GM21423 (cell line): ENCODE results near the gene EIF2AK3.

ENCODE experiments used
- ATAC-seq: cut with Tn5 transposase; IDR thresholded peaks from one replicate; pipeline ENCODE4 v1.9.1; 2021; ENCODE audit warnings: mild to moderate bottlenecking, moderate library complexity; ENCODE audit not compliant: unreplicated experiment

EIF2AK3 gene

DNA sequence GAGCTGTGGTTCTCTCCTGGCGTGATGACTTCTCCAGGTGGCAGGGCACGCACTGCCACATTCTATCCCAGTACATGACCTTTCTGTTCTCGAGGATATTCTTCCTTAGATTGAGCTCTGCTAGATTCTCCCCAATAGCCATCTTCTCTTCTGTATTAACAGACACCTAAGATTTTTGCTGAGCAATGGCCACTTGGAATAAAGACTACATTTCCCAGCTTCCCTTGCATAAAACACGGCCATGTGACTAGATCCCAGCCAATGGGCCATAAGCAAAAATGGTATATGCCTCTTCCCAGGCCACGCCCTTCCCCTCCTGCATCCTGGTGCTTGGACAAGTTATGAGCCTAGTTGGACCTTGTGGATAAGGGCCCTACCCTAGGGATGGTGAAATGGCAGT is 82.1 kb downstream of the EIF2AK3 start:
- ATAC-seq, result no peak

DNA sequence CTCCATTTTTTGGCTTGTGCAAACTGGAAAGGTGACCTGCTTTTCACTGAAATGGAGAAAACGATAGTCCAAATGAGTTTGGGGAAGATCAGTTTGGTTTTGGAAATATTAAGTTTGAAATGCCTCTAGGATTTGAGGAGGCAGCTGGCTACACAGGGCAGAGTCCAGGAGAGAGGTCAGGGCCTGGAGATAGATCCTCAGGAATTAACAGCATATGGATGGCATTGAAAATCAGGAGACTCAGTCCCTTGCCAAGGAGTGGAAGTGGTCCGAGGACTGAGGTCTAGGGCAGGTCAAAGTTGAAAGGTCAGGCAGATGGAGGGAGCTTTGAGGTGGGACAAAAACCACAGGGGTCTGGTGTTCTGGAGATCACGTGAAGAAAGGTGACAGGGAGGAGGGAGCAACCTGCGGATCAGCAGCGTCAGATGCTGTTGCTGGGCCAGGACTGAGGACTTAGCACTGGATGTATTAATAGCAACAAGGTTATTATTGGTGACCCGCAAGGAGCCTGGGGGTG is 83.7 kb downstream of the EIF2AK3 start:
- no peak for ATAC-seq

DNA sequence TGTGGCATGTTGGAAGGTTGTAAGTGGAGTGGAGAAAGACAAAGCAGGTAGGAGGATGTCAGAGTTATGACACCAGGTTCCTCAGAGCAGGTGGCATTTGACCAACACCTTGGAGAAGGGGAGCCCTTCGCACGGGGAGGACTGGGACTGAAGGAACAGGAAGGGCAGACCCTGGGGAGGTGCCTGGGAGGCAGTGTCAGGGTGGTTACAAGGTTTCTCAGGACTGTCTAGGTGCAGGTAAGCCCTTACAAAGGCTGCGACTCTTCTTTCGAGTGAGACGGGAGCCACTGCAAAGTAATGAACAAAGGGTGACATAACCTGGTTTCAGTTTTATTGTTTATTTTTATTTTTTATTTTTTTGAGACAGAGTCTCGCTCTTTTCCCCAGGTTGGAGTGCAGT is 84.6 kb downstream of the EIF2AK3 start:
- ATAC-seq, result no peak

DNA sequence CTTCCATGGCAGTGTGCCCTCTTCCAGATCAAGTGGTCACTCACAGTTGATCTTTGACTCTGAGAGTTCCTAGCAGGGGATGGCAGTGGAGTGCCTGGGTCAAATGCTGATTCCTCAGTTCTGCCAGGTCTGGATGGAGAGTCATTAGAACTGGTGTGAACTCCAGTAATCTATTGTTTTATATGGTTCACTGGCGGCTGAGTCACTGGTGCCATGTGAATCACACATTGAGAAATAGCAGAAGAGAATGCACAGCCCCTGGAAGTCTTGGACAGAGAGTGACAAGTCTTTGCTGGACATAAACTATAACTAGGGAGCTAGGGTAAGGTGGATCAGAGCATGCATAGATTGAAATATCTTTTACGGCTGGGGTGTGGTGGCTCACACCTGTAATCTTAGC is 86.9 kb downstream of the EIF2AK3 start:
- no peak for ATAC-seq

DNA sequence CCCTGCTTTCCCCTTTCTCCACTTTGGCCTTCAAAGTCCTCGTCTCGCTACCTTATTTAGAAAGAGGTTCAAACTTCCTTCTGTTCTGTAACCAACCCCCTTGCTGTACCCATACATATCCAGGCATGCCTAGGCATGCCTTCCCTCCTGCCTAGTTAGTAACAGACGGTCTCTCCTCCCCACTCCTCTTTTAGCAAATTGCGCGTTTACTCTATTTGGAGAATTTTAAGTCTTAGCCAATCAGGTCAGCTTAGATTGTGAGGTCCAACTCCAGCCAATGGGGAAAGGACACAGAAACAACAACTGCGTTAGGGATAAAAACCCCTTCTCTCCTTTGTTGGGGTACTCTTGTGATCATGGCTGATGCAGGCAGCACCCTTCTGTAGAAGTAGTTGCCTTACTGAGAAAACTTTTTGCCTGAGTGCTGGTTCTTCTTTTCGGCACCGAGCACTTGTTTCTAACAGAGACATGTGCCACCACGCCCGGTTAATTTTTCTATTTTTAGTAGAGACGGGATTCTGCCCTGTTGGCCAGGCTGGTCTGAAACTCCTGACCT is 88.8 kb downstream of the EIF2AK3 start:
- ATAC-seq, result no peak

DNA sequence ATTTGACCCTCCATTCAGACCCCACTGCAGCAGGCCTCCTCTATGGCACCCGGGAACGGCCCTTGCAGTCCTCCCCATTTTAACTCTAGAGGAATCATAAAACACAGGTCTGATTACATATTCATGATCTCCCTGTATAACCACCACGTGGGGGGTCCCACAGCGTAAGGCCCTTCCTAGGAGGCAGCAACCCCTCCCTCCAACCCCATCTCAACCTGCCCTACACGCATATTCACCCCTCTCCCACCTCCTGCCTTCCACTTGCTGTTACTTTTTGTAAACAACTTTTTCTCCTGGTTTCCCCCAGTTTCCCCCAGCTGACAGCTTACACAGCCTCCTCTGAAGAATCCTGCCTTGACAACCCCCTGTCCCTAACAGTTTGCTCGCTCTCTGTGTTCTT is 89.6 kb downstream of the EIF2AK3 start:
- no peak for ATAC-seq

DNA sequence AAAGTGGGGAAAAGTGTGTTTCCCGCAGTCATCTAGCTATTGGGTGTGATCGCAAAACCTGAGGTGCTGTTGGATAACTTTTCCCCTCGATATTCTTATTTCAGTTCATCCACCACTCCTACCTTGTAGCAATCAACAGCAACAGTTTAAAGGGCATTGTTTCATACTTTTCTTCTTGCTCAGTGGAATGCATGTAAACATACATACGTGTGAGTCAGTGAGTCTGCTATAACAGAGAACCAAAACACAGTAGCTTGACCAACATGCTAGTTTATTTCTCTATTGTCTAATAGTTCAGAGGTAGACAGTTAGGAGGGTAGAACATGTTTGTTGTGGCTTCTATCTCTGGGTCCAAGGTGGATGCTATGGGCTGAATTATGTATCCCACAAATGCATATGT is 97.2 kb downstream of the EIF2AK3 start:
- no peak for ATAC-seq

DNA sequence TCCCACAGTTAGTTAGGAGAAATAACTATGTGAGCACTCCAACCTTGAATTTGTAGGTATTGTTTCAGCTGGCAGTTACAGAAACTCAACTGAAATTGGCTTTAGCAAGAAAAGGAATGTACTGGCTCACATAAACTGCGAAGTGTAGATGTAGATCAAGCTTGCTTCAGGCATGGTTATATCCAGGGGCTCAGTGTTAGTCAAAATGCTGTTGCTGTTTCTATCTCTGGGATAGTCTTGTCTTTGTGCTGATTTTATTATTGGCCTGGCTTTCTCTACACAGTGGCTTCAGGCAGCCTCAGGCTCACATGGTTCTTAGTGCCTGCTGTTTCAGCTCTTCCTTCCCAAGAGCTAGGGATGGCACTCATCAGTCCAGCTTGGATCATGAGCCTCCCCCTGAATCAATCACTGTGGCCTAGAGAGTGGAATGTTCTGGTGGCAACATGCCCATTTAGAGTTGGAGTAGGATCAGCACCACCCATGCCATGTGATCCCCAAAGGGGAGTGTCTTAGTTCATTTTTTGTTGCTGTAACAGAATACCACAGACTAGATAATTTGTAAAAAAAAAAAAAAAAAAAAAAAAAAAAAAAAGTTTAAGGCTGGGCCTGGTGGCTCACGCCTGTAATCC is 105.7 kb downstream of the EIF2AK3 start:
- no peak for ATAC-seq

DNA sequence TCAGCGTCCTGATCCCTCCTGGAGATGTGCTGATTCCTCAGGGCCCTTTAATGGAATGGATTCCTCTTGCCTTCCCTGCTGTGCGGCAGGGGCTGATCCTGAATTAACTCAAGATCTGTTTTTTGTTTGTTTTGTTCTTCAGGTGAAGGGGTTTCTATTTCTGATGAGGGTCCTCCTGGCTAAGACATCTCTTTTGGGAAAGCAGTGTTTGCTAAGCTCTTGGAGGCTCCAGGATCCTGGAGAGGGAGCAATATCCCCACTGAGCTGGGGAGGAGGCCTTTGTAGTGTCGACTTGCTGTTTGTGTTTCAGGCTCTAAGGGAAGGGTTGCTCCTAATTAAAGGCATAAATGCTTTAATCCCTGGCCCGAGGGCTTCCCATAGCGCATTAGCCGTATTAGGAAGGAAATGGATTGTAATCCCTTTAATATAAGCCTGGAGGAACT is 109.5 kb downstream of the EIF2AK3 start:
- no peak for ATAC-seq
